Panc1 (cell line): Measurements from ENCODE around the gene NTN3. TPM values are rescaled to one million over a fixed set of nuclear protein-coding genes. Genes with fewer than 3 reads are reported as not detected.

Source experiments
- ATAC-seq: fragments of 200-7000 bp; cut with Tn5 transposase; 2 replicates; pipeline ENCODE4 v1.9.1; 2020; ENCODE audit warnings: mild to moderate bottlenecking, moderate library complexity
- BruUV-seq: library from RNA; stranded (reverse); fragments of 400-500 nt; replicated peaks from 2 replicates; lab custom pipeline; 2021; lab: Mats Ljungman, UMichigan
- CTCF ChIA-PET: fragments of 300-600 bp; sonication (Branson Sonifier 250); formaldehyde crosslinking; loops from one replicate; lab custom pipeline; 2022; ENCODE audit warnings: antibody characterized with exemption; lab: Charles Lee
- POLR2A ChIA-PET: fragments of 300-600 bp; sonication (Branson Sonifier 250); formaldehyde crosslinking; loops from one replicate; lab custom pipeline; 2022; ENCODE audit warnings: antibody characterized with exemption; lab: Charles Lee
- DNase-seq: peaks from one replicate; pipeline ENCODE4 v3.0.0-alpha.2; 2010; ENCODE audit warnings: low read depth, low spot score
- H3K27ac ChIP-seq: 2 replicates; pipeline ENCODE4 v1.5.1; 2011; ENCODE audit warnings: mild to moderate bottlenecking, low read length, inconsistent platforms
- H3K27me3 ChIP-seq: fragments of 200-500 bp; sonication (Bioruptor generic); 2 replicates; pipeline ENCODE4 v1.6.0; 2014; ENCODE audit warnings: low read length, inconsistent platforms; ENCODE audit not compliant: control insufficient read depth, insufficient read depth
- H3K36me3 ChIP-seq: fragments of 200-500 bp; sonication (Bioruptor generic); 2 replicates; pipeline ENCODE4 v1.5.1; 2014; ENCODE audit warnings: inconsistent platforms, mild to moderate bottlenecking, low read length, moderate library complexity; ENCODE audit not compliant: control insufficient read depth, insufficient read depth
- H3K4me1 ChIP-seq: 2 replicates; pipeline ENCODE4 v1.5.1; 2011; ENCODE audit warnings: inconsistent platforms, mild to moderate bottlenecking, low read length, moderate library complexity; ENCODE audit not compliant: control insufficient read depth, insufficient read depth
- H3K4me3 ChIP-seq, 2 experiments: 2 replicates each; pipeline ENCODE4 v1.5.1; 2011 to 2012; ENCODE audit warnings: low read depth in 2 of 2, low read length in 2 of 2, mild to moderate bottlenecking in 2 of 2, inconsistent platforms in 1 of 2, moderate library complexity in 1 of 2
- H3K9me3 ChIP-seq: fragments of 200-500 bp; sonication (Bioruptor generic); 2 replicates; pipeline ENCODE4 v1.5.1; 2014; ENCODE audit warnings: low read depth, mild to moderate bottlenecking, inconsistent platforms, low read length, moderate library complexity; ENCODE audit not compliant: control insufficient read depth, insufficient read depth
- POLR2AphosphoS5 ChIP-seq: IDR thresholded peaks from 2 replicates; pipeline ENCODE4 v1.6.1; 2012; ENCODE audit warnings: mild to moderate bottlenecking, low read depth, low read length, moderate library complexity
- SIN3A ChIP-seq: IDR thresholded peaks from 2 replicates; pipeline ENCODE4 v1.6.1; 2012; ENCODE audit warnings: low read depth, mild to moderate bottlenecking, low read length, moderate library complexity, borderline replicate concordance; ENCODE audit not compliant: insufficient read depth
- TCF7L2 ChIP-seq: IDR thresholded peaks from 2 replicates; pipeline ENCODE4 v1.6.1; 2011; ENCODE audit warnings: mild to moderate bottlenecking, low read depth, low read length, inconsistent platforms
- in situ Hi-C: cut with HindIII; loops from 2 replicates; pipeline ENCODE4 v1.10.0; 2016; ENCODE audit warnings: low sequenced_read_pairs, low pct_unique_long_range_greater_than_20kb
- intact Hi-C: fragments of 100-400 bp; cut with micrococcal nuclease; formaldehyde crosslinking; loops from one replicate; pipeline ENCODE4 v1.10.0; 2022; ENCODE audit not compliant: unreplicated experiment
- total RNA-seq: library from RNA; stranded (reverse); gene quantifications from one replicate; pipeline ENCODE4 v1.2.1, GENCODE V29; 2021; ENCODE audit not compliant: unreplicated experiment
- TF ChIP-seq, protein P1 (sequence below), 2 experiments: IDR thresholded peaks; 2 replicates each; pipeline ENCODE4 v1.6.1; 2011 to 2012; ENCODE audit warnings: low read depth in 2 of 2, control low read depth in 1 of 2, low read length in 1 of 2, mild to moderate bottlenecking in 1 of 2, moderate library complexity in 1 of 2; ENCODE audit not compliant: insufficient read depth in 1 of 2
- TF ChIP-seq, protein P2 (sequence below): fragments of 450-650 bp; IDR thresholded peaks from 2 replicates; pipeline ENCODE4 v1.5.1; 2017; ENCODE audit warnings: mild to moderate bottlenecking

Gene NTN3
- total RNA-seq, 1 experiment from 2014 or later, result 3.2 TPM

GRCh38 chr16:2494616-2495015, 23.5 kb downstream of the NTN3 start:
- no peak for TF ChIP-seq POLR2AphosphoS5
- TF ChIP-seq, protein P1, sequence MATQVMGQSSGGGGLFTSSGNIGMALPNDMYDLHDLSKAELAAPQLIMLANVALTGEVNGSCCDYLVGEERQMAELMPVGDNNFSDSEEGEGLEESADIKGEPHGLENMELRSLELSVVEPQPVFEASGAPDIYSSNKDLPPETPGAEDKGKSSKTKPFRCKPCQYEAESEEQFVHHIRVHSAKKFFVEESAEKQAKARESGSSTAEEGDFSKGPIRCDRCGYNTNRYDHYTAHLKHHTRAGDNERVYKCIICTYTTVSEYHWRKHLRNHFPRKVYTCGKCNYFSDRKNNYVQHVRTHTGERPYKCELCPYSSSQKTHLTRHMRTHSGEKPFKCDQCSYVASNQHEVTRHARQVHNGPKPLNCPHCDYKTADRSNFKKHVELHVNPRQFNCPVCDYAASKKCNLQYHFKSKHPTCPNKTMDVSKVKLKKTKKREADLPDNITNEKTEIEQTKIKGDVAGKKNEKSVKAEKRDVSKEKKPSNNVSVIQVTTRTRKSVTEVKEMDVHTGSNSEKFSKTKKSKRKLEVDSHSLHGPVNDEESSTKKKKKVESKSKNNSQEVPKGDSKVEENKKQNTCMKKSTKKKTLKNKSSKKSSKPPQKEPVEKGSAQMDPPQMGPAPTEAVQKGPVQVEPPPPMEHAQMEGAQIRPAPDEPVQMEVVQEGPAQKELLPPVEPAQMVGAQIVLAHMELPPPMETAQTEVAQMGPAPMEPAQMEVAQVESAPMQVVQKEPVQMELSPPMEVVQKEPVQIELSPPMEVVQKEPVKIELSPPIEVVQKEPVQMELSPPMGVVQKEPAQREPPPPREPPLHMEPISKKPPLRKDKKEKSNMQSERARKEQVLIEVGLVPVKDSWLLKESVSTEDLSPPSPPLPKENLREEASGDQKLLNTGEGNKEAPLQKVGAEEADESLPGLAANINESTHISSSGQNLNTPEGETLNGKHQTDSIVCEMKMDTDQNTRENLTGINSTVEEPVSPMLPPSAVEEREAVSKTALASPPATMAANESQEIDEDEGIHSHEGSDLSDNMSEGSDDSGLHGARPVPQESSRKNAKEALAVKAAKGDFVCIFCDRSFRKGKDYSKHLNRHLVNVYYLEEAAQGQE (IDR thresholded peaks at IDR 0.05; ENCODE audit: insufficient read depth in 1 of 2, low read depth in 2 of 2, low read length in 1 of 2), result no peak
- TF ChIP-seq SIN3A, result no peak
- TF ChIP-seq TCF7L2, result no peak
- TF ChIP-seq, protein P2, sequence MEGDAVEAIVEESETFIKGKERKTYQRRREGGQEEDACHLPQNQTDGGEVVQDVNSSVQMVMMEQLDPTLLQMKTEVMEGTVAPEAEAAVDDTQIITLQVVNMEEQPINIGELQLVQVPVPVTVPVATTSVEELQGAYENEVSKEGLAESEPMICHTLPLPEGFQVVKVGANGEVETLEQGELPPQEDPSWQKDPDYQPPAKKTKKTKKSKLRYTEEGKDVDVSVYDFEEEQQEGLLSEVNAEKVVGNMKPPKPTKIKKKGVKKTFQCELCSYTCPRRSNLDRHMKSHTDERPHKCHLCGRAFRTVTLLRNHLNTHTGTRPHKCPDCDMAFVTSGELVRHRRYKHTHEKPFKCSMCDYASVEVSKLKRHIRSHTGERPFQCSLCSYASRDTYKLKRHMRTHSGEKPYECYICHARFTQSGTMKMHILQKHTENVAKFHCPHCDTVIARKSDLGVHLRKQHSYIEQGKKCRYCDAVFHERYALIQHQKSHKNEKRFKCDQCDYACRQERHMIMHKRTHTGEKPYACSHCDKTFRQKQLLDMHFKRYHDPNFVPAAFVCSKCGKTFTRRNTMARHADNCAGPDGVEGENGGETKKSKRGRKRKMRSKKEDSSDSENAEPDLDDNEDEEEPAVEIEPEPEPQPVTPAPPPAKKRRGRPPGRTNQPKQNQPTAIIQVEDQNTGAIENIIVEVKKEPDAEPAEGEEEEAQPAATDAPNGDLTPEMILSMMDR, result no peak
- Histone ChIP-seq H3K4me3 (no peak overlapping the region), H3K27me3 (no peaks in the 10 kb centered on the region), H3K4me1 (no peaks in the 10 kb centered on the region), H3K36me3 (no peaks in the 10 kb centered on the region), H3K9me3 (no peaks in the 10 kb centered on the region), H3K27ac (no peak overlapping the region)
- ChIA-PET CTCF (no interaction called here), POLR2A (no interaction called here)
- ATAC-seq, result no peak
- DNase-seq, result no peak
- intact Hi-C loops (no loop called here), in situ Hi-C loops (no loop called here)
- no TSS peak for BruUV-seq

GRCh38 chr16:2495041-2495440, 23.9 kb downstream of the NTN3 start:
- Histone ChIP-seq H3K4me1 (no peaks in the 10 kb centered on the region), H3K36me3 (no peaks in the 10 kb centered on the region), H3K27ac (no peak overlapping the region), H3K4me3 (no peak overlapping the region), H3K27me3 (no peaks in the 10 kb centered on the region), H3K9me3 (no peaks in the 10 kb centered on the region)
- ChIA-PET CTCF (no interaction called here), POLR2A (no interaction called here)
- ATAC-seq (no peak), DNase-seq (no peak)
- TF ChIP-seq, protein P1 (IDR thresholded peaks at IDR 0.05; ENCODE audit: insufficient read depth in 1 of 2, low read depth in 2 of 2, low read length in 1 of 2), result no peak
- TF ChIP-seq, protein P2, result no peak
- TF ChIP-seq SIN3A, result no peak
- TF ChIP-seq TCF7L2, result no peak
- no peak for TF ChIP-seq POLR2AphosphoS5
- in situ Hi-C loops (no loop called here), intact Hi-C loops (no loop called here)
- no TSS peak for BruUV-seq
